Parathyroid adenoma (tissue), 2 donors: ENCODE results near the gene CNOT4.

Source experiments
- H2AFZ ChIP-seq: fragments of 300-600 bp; sonication (generic); one replicate; pipeline ENCODE4 v1.7.0; 2017; ENCODE audit warnings: antibody characterized with exemption, mild to moderate bottlenecking
- H3K27ac ChIP-seq: fragments of 300-600 bp; sonication (generic); one replicate; pipeline ENCODE4 v1.7.0; 2017
- H3K27me3 ChIP-seq: fragments of 300-600 bp; sonication (generic); one replicate; pipeline ENCODE4 v1.7.0; 2017; ENCODE audit warnings: low read length; ENCODE audit not compliant: control insufficient read depth, insufficient read depth
- H3K36me3 ChIP-seq: fragments of 300-600 bp; sonication (generic); one replicate; pipeline ENCODE4 v1.7.0; 2017; ENCODE audit warnings: low read length; ENCODE audit not compliant: control insufficient read depth, insufficient read depth
- H3K4me1 ChIP-seq: fragments of 300-600 bp; sonication (generic); one replicate; pipeline ENCODE4 v1.7.0; 2017; ENCODE audit warnings: control low read depth
- H3K4me2 ChIP-seq: fragments of 300-600 bp; sonication (generic); one replicate; pipeline ENCODE4 v1.7.0; 2017; ENCODE audit warnings: low read length
- H3K4me3 ChIP-seq: fragments of 300-600 bp; sonication (generic); one replicate; pipeline ENCODE4 v1.7.0; 2017; ENCODE audit warnings: low read depth, low read length
- H3K79me2 ChIP-seq: fragments of 300-600 bp; sonication (generic); one replicate; pipeline ENCODE4 v1.7.0; 2017; ENCODE audit warnings: control low read depth
- H3K9ac ChIP-seq: fragments of 300-600 bp; sonication (generic); one replicate; pipeline ENCODE4 v1.7.0; 2017; ENCODE audit warnings: mild to moderate bottlenecking
- H3K9me3 ChIP-seq: fragments of 300-600 bp; sonication (generic); one replicate; pipeline ENCODE4 v1.7.0; 2017; ENCODE audit warnings: low read length; ENCODE audit not compliant: control insufficient read depth
- TF ChIP-seq, protein P1 (sequence below): fragments of 300-600 bp; sonication (generic); IDR thresholded peaks from one replicate; pipeline ENCODE4 v1.7.0; 2017; ENCODE audit warnings: antibody characterized with exemption, mild to moderate bottlenecking
- donor health status: primary hyperparathyroidism.

The CNOT4 gene

DNA sequence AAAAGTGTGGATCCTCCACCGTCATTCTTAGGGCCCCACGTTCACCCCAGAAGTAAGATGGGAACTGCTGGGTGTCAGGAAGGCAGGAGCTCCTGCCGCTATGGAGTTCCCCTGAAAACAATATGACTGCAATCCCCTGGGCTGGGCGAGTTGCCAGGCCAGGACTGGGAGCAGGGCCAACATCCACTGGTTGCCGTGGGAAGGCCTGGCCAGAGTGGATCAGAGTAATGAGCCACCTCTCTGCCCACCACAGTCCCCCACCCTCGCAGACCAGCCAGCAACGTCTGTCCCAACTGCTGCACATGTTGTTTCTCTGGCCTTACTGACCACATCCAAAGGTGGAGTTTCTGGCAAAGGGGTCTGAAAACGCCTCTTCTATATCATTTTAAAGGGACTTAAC lies 189.6 kb downstream of the CNOT4 start:
- Histone ChIP-seq H3K4me3 (no peak overlapping the region), H3K27ac (no peak overlapping the region)
- TF ChIP-seq, protein P1, sequence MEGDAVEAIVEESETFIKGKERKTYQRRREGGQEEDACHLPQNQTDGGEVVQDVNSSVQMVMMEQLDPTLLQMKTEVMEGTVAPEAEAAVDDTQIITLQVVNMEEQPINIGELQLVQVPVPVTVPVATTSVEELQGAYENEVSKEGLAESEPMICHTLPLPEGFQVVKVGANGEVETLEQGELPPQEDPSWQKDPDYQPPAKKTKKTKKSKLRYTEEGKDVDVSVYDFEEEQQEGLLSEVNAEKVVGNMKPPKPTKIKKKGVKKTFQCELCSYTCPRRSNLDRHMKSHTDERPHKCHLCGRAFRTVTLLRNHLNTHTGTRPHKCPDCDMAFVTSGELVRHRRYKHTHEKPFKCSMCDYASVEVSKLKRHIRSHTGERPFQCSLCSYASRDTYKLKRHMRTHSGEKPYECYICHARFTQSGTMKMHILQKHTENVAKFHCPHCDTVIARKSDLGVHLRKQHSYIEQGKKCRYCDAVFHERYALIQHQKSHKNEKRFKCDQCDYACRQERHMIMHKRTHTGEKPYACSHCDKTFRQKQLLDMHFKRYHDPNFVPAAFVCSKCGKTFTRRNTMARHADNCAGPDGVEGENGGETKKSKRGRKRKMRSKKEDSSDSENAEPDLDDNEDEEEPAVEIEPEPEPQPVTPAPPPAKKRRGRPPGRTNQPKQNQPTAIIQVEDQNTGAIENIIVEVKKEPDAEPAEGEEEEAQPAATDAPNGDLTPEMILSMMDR: no peak

DNA sequence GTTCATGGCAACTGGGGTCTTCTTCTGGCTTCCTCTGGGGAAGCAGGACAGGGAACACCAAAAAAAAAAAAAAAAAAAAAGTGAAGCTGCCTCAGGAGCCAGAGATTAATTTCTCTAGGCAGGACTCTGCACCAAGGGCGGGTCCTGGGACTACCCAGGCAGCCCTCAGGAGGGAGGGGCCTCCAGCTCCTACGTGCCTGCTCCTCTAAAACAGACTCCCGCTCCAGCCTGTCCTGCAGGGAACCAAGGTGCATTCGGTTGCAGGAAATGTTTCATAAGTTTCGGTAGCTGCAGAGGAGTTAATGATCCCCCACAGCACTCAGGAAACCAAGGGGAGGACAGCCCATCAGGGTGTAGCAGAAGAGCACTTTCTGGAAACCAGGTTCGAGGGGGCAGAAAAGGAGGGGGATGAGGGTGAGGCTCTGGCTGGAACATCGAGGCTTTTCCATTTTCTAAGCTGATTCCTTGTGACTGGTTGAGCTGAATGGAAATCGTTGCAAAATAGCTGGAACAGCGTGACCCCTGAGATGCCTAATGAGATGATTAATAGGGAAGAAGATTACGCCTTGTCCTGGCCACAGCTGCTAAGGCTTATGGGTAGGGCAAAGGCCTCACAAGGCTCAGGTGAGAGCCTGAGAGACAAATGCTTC lies 192.1 kb downstream of the CNOT4 start:
- H3K4me3 ChIP-seq: no peak overlapping the region
- no peak overlapping the region for H3K9ac ChIP-seq
- TF ChIP-seq, protein P1: no peak
- no peaks in the 10 kb centered on the region for H3K79me2 ChIP-seq
- no peak overlapping the region for H2AFZ ChIP-seq
- H3K27ac ChIP-seq: no peak overlapping the region
- H3K4me2 ChIP-seq: no peak overlapping the region
- no peaks in the 10 kb centered on the region for H3K9me3 ChIP-seq
- H3K4me1 ChIP-seq: peaks cover 7% of the 10 kb centered on the region
- H3K36me3 ChIP-seq: no peaks in the 10 kb centered on the region
- no peaks in the 10 kb centered on the region for H3K27me3 ChIP-seq

More for the DNA sequence above, 189.6 kb downstream of the CNOT4 start:
- no peaks in the 10 kb centered on the region for H3K36me3 ChIP-seq
- H3K27me3 ChIP-seq: no peaks in the 10 kb centered on the region
- H2AFZ ChIP-seq: peak overlapping the region; percentile 63
- H3K9me3 ChIP-seq: no peaks in the 10 kb centered on the region
- H3K4me1 ChIP-seq: peaks cover 7% of the 10 kb centered on the region
- no peak overlapping the region for H3K9ac ChIP-seq
- H3K4me2 ChIP-seq: no peak overlapping the region
- H3K79me2 ChIP-seq: no peaks in the 10 kb centered on the region

DNA sequence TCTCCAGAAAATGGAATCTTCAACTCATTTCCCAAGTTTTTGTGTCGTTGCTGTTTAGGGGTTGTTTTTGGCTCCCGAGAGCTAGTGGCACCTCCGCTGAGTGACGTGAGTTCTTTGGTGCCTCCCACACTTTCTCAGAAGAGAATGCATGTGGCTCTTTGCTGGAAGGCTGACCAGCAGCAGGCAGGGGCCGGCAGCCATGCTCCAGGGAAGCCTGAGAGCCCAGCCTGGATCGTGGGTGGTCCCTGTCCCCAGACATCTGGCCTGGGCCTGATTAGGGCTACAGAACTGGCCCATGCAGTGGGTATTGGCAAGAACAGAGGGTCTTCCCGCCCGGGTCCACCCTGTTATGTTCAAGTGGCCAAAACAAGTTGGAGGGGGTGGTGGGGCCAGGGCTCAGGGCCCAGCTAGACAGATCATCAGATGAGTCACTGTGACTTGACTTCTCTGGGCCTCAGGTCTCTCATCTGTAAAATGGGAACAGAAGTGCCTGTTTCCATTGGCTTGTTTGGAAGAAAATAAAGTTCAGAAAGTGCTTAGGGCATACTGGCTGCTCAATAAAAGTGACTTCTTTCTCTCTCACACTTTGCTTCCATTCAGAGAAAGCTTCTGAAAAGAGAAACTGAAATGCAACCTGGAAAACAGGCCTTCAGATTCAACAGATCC lies 193.1 kb downstream of the CNOT4 start:
- no peak overlapping the region for H2AFZ ChIP-seq
- TF ChIP-seq, protein P1: no peak
- no peaks in the 10 kb centered on the region for H3K36me3 ChIP-seq
- H3K4me1 ChIP-seq: peaks cover 7% of the 10 kb centered on the region
- no peaks in the 10 kb centered on the region for H3K9me3 ChIP-seq
- H3K4me3 ChIP-seq: no peak overlapping the region
- no peak overlapping the region for H3K9ac ChIP-seq
- H3K79me2 ChIP-seq: no peaks in the 10 kb centered on the region
- H3K4me2 ChIP-seq: no peak overlapping the region
- no peak overlapping the region for H3K27ac ChIP-seq
- no peaks in the 10 kb centered on the region for H3K27me3 ChIP-seq

DNA sequence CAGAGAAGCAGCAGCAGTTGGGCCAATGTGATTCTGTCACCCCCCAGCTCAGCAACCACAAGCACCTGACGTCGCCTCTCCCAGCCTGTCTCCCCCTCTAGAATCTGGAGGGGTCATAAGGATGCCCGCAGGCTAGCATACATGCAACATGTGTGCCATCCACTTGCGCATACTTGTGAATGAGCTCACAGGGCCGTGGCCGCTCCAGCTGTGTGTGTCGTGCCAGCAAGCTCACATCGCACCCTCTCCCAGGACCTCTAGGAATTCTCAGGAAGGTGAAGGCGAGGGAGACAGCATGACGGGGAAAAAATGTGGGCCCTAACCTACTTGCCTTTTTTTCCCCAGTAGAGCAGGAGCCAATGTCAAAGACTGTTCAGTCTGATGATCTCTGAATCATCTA lies 195.9 kb downstream of the CNOT4 start:
- H3K9me3 ChIP-seq: no peaks in the 10 kb centered on the region
- no peaks in the 10 kb centered on the region for H3K36me3 ChIP-seq
- no peak overlapping the region for H3K4me3 ChIP-seq
- TF ChIP-seq, protein P1: no peak
- no peaks in the 10 kb centered on the region for H3K4me1 ChIP-seq
- H2AFZ ChIP-seq: no peak overlapping the region
- no peaks in the 10 kb centered on the region for H3K27me3 ChIP-seq
- H3K9ac ChIP-seq: no peak overlapping the region
- H3K79me2 ChIP-seq: no peaks in the 10 kb centered on the region
- H3K27ac ChIP-seq: no peak overlapping the region
- no peak overlapping the region for H3K4me2 ChIP-seq
